Stimulated activated CD4-positive, alpha-beta T cell treated with anti-CD3 and anti-CD28 coated beads, Interleukin-4, amount 100 ng/mL, for 4 hours (primary cell): ENCODE measurements around the gene TMEM167A.

Source experiments
- DNase-seq, 2 experiments: peaks; one replicate each; pipeline ENCODE4 v3.0.0-alpha.2; 2020

The TMEM167A gene

DNA sequence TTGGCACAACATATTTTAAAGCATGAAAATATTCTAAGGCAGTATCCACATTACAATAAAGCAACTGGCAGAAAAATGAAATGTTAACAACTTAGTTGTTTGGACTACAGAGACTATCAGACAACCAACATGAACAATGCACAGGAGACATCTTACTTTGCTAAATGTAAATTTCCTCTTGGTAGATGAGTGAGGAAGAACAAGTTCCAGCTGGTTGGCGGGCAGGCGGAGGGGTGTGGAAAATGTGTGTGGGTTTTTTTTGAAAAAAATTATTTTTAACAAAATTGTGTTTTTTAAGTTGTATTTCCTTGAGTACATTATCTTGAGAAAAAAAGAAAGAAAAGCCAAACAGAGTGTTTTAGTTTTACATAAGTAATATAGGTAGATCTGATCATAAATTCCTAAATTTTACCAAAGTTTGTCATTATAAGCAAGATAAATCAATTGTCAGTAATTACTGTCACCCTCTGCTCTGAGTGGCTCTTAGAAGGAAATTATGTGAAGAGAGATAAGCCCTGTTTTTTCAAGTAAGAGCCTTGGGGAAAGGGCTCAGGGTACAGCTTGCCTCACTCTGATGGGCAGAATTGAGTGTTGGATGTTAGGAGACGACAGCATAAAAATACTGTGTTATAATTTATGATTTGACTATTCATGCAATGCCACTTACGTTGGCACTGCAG is 42.5 kb downstream of the TMEM167A start:
- DNase-seq: no peak

DNA sequence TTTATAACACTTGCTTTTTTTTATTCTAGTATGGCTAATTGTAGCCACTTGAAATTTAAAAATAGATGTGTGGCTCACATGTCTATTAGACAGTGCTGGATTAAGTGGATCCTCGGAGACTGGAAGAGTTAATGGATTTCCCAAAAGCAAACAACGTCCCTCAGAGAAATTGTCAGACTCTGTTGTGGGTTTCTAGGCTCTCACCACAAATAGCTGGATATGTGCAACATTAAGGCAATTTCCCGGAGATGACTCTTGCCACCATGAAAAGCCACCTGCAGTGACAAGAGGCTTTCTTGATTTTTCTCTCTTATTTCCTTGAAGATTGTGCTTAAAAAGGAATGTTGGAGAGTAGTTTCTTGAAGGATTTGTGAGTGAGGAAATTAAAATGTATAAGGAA is 43.2 kb downstream of the TMEM167A start:
- DNase-seq: no peak

DNA sequence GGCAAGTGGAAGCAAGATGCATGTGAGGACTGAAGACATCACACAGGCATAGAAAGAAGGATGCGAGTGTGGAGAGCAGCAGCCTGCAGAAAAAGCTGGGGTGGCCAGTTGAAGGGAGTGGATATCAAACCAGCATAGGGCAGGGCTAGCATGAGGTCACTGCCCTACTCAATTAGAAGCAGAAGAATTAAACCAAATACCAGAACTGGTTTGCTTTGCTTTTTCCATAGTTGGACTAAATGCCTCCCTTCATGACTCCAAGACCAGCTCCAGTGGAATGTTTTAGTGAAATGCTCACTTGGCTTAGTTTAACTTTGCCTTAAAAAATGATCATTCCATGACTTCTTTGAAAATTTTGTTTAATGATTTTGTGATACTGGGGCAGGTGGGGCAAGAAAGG is 45.8 kb downstream of the TMEM167A start:
- DNase-seq: no peak

DNA sequence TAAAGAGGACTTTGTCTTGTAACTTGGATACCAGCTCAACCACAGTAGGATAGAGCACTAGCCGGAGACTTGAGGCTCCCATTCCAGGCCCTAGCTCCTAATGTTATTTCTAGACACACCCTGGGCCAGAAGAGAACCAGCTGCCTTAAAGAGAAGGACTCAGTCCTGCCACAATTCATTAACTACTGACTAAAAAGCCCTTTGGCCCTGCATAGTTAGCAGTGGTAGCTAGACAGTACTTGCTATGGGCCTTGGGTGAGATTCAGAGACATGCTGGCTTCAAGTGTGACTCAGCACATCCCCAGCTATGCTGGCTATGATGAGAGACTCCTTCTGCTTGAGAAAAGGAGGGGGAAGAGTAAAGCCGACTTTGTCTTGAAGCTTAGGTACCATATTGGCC is 47.3 kb downstream of the TMEM167A start:
- no peak for DNase-seq

DNA sequence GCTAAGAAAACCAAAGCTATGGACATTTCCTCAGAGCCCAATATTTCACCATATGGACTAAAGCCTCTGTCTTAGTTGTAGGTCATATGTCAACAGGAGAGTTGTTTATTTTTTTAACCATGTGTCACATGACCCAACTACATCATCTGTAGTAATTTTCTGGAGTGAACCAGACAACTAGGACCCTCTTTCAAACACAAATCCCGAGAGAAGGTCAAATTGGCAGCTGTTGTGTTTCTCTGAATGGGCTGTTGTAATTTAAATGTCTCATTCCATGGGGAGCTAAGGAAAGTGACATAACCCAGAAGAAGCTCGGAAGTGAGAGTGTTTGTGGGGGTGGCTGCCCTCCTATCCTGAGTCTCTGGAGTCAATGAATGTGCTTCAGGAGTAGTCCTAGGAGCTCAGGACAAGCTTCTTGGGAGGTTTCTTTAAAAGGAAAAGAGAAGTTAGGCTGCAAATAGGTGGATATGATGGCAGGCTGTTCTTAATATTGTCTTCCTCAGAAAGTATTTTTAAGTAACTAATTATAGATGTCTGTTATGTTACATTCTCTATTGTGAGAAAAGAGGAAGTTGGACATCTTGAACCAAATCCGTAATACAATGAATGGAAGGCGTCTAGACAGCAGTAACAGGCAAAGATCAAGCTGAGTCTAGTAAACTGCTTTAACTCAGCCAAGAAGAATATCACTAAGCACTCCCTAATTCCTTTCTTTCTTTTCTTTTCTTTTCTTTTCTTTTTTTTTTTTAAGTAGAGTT is 50.1 kb downstream of the TMEM167A start:
- DNase-seq: no peak

DNA sequence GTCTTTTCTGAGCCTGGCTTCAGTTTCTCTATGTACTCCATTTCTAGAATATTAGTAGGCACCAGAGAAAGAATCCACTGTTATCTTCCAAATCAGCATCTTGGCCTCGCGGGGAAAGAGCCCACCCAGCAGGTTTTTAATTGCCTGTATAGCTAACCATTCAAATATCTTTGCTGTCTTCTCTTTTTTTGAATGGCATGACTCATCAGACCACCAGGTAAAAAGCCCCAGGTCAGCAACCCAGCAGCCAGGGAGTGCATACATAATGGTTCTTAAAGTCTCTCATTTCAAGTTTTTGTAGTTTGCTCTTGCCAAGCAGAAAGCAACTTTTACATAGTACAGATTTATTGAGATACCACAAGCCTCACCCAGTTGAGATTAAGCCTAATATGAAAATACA is 50.7 kb downstream of the TMEM167A start:
- DNase-seq: no peak

DNA sequence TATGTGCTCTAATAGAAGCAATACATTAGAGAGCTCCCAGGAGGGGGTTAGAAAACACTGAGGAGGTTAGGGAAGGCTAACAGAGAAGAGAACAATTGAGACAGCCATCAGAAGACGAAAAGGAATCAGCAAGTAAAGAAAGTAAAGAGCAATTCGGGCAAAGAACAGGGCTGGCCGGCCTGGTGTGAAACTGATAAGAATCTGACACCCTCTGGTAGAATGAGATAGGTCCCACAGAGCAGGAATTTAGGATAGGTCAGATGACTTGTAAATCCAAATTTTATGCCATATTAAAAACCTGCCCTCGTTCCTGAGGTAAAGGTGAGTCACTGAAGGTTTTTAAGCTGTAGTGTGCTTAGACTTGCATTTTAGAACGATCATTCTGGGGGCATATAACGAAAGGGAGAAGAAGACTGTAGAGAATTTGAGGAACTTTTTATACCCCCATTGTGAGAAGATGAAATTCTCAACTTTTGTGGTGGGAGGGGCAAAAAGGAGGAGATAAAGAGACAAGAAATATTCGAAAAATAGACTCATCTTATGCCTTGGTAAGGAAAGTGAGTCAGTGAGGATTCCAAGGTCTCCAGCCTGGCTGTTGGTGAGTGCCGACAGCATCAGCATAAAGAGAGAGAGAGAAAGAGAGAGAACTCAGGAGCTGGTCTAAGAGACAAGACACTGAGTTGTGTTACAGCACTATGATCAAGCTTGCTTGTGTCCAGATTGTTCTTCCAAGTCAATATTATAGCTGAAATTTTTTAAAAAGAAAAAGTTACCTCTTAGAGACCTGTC is 51.3 kb downstream of the TMEM167A start:
- no peak for DNase-seq

DNA sequence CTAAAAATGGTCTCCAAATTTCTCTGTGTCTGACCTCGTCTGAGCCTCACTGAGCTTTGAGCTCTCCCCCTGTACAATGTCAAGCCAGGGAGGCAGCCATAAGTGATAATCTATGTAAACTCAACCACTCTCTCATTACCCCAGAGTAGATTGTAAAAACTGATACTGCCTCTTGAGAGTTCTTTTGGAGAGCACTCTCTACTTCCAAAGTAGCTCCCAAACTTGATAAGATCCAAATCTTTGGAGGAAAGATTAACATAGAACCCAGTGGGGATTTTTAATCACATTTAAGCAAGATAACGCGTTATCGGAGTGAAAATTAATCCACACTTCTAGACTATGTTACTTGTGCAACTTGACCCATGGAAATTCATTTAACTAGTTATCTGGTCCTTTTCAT is 54.9 kb downstream of the TMEM167A start:
- DNase-seq: no peak

DNA sequence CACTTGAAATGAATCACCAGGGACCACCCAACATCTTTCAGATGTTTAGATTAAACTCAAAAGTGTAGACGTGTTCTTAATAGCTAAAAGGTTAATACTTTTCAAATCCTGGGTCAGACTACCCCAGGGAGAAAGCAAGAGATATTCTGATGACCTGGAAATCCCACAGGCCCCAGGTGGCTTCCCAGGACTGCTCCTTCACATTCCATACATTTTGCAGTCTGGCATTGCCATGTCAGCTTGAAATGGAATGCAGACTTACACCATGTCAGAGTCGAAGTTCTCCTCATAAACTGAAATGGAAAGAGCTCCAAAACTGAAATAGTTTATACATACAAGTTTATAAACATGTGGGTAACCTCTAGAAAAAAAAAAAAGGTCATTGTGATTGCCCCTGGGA is 61.5 kb downstream of the TMEM167A start:
- no peak for DNase-seq

DNA sequence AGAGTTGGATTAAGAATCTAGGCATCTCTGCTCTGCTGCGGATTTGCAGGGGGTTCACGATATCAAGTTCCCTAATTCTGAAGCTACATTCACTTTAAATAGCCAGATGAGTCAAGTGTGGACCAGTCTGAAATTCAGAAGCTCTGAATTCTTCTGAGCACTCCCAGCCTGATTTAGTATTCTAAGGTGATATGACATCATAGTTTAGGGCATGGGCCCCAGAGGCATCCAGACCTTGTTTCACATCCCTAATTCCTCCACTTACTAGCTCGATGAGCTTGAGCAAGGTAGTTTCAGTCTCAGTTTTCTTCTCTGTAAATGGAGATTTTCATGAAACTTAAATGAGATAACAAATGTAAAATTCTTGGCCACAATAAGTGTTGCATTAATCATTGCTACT is 65.2 kb downstream of the TMEM167A start:
- DNase-seq: no peak

DNA sequence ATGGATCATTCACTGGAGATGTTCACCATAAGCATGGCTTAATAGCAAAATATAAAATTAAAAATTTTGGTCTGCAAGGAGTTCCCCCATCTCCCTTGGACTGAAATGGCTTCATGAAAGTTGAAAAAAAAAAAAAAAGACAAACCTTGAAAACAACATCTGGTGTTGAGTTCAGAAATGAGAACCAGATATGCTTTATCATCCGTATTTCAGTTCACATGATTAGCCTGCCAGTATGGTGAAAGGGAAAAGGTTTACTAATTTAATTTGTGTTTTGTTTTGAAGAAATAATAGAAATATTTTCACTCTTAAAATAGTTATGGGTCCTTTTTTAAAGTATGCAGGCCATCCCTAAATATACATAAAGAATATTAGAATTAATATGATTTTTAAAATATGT is 67.8 kb downstream of the TMEM167A start:
- no peak for DNase-seq

DNA sequence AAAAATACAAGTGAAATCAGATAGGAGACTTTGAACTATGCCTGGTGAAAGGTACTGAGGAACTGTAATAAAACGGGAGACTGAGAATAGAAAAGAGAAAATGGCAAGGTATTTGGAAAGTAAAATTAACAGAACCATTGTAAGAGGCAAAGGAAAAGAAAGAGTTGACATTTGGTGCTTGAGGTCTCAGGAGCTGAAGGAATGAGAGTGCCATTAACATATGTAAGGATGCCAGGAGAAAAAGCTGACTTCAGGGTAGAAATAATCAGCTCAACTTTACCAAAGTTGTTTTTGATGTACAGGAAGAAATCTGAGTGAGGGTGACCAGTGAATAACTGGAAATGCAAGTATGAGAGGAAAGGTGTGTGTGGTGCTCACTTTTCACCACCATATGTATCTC is 69.4 kb downstream of the TMEM167A start:
- no peak for DNase-seq

DNA sequence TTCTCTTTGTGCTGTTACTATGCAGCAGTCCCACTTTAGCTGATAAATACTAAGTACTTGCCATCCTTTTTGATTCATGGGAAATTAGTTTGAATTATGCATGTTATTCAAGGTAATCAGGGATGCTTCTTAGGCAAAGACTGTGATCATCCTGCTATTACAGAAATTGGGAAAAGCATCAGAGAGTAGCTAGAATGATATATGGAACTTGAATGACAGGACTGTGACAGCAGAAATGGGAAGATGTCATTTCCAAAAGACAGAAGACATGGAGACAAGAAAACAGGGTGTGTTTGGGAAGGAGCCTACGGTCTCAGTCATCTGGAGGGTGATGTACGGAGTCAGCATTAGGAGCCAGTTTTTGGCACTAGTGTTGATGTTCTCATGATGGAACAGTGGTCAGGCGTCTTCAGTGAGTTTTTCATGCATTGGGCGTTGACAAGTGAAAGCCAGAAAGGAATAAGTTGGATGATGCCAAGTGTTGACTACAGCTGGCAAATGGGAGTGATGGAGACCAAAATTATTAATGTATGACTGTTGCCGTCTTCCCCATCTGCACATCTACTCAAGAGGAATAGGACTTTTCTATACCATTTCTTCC is 70.4 kb downstream of the TMEM167A start:
- no peak for DNase-seq

DNA sequence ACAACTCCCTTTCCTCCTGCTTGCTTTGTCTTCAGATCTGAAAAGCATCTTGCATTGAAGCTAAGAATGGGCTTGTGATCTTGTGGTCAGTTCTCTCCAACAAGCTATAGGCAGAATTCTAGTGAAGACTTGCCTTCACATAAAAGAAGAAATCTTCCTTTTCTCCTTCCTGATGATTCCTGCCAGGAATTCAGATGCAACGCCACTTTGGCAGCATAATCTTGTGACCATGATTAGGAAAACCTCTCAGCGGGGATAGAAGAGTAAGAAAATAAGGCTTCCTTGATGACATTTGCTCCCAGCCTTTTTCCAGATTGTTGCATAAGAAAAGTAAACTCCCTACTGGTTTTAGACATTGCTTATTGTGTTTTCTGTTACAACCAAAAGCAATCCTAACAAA is 73.4 kb downstream of the TMEM167A start:
- DNase-seq: no peak
